ENCODE measurements around the gene ADAMTS8. TPM values are rescaled to one million over a fixed set of nuclear protein-coding genes. Genes with fewer than 3 reads are reported as not detected.

Gene ADAMTS8
- total RNA-seq, 1 donor from 2014 or later, result 0.22 TPM

- Mint-ChIP-seq H3K27ac (no peak overlapping the region), H3K4me3 (ENCODE audit: low read depth) (no peak overlapping the region), H3K27me3 (peaks cover 5% of the 10 kb centered on the region), H3K9me3 (ENCODE audit: low read depth) (no peaks in the 10 kb centered on the region), H3K36me3 (ENCODE audit: insufficient read depth) (no peaks in the 10 kb centered on the region), H3K4me1 (ENCODE audit: low read depth) (no peaks in the 10 kb centered on the region)
- DNase-seq (ENCODE audit: low spot score, unreplicated experiment), result no peak
- no peak for TF ChIP-seq CTCF (IDR thresholded peaks at IDR 0.05; ENCODE audit: unreplicated experiment)
Observed at GRCh38 chr11:130369141-130369691, 59.2 kb downstream of the ADAMTS8 start.

GRCh38 chr11:130359419-130359818, 69.0 kb downstream of the ADAMTS8 start:
- H3K9me3 Mint-ChIP-seq (ENCODE audit: low read depth), result peaks cover 15% of the 10 kb centered on the region
- H3K4me3 Mint-ChIP-seq (ENCODE audit: low read depth), result no peak overlapping the region
- no peak for TF ChIP-seq CTCF (IDR thresholded peaks at IDR 0.05; ENCODE audit: unreplicated experiment)
- no peaks in the 10 kb centered on the region for H3K27me3 Mint-ChIP-seq
- no peaks in the 10 kb centered on the region for H3K4me1 Mint-ChIP-seq (ENCODE audit: low read depth)
- no peak overlapping the region for H3K27ac Mint-ChIP-seq
- peaks cover 3% of the 10 kb centered on the region for H3K36me3 Mint-ChIP-seq (ENCODE audit: insufficient read depth)
- no peak for DNase-seq (ENCODE audit: low spot score, unreplicated experiment)

- Mint-ChIP-seq H3K9me3 (ENCODE audit: low read depth) (peaks cover 24% of the 10 kb centered on the region), H3K4me3 (ENCODE audit: low read depth) (no peak overlapping the region), H3K27me3 (no peaks in the 10 kb centered on the region), H3K4me1 (ENCODE audit: low read depth) (no peaks in the 10 kb centered on the region), H3K27ac (no peak overlapping the region), H3K36me3 (ENCODE audit: insufficient read depth) (peaks cover 4% of the 10 kb centered on the region)
- no peak for DNase-seq (ENCODE audit: low spot score, unreplicated experiment)
- TF ChIP-seq CTCF (IDR thresholded peaks at IDR 0.05; ENCODE audit: unreplicated experiment), result no peak
Observed at GRCh38 chr11:130358398-130358797, 70.0 kb downstream of the ADAMTS8 start.

Other genes starting within 250 kb of the ADAMTS8 start
- 40.9 and 42.5 TPM in 2 replicates for gene ZBTB44, start 113.7 kb downstream of the ADAMTS8 start, total RNA-seq
- 1.2 TPM in 2 replicates for gene ADAMTS15, start 20.0 kb upstream of the ADAMTS8 start, total RNA-seq